Left lung (tissue), 10 donors: Measurements from ENCODE around the gene ADAMTS12. TPM values are rescaled to one million over a fixed set of nuclear protein-coding genes. Genes with fewer than 3 reads are reported as not detected.

Experiments
- ATAC-seq: fragments of 200-7000 bp; cut with Tn5 transposase; one replicate; pipeline ENCODE4 v1.9.1; 2020; ENCODE audit warnings: moderate library complexity
- DNase-seq, 4 donors: peaks; one replicate each; pipeline ENCODE4 v3.0.0-alpha.2; 2013 to 2020
- H3K27ac ChIP-seq, 2 donors: fragments of 200-600 bp; sonication (generic) in 1 of 2; one replicate each; pipeline versions ENCODE4 v1.5.0 to v1.8.0; 2020 to 2021
- H3K27me3 ChIP-seq, 2 donors: fragments of 200-600 bp; sonication (generic) in 1 of 2; one replicate each; pipeline versions ENCODE4 v1.5.0 to v1.8.0; 2020 to 2021
- H3K36me3 ChIP-seq, 2 donors: fragments of 200-600 bp; sonication (generic) in 1 of 2; one replicate each; pipeline versions ENCODE4 v1.5.0 to v1.8.0; 2020 to 2021
- H3K4me1 ChIP-seq, 2 donors: fragments of 200-600 bp; one replicate each; pipeline ENCODE4 v1.8.0; 2021
- H3K4me3 ChIP-seq, 2 donors: fragments of 200-600 bp; sonication (generic) in 1 of 2; one replicate each; pipeline versions ENCODE4 v1.5.0 to v1.8.0; 2020 to 2021; ENCODE audit warnings: mild to moderate bottlenecking in 1 of 2
- H3K9me3 ChIP-seq, 2 donors: fragments of 200-600 bp; sonication (generic) in 1 of 2; one replicate each; pipeline versions ENCODE4 v1.5.0 to v1.8.0; 2020 to 2021
- intact Hi-C, 2 donors: fragments of 100-400 bp; cut with DNase I; formaldehyde crosslinking; loops; one replicate each; pipeline versions ENCODE4 v1.11.2 to v1.14.2; 2022
- polyA plus RNA-seq, 6 donors: library from polyadenylated mRNA; unstranded; fragments of 120-200 nt; gene quantifications; one replicate each; pipeline ENCODE4 v1.2.1, GENCODE V29; 2013; ENCODE audit not compliant: insufficient read length in 6 of 6
- total RNA-seq, 2 donors: library from RNA; stranded (reverse); fragmentation: NEBNext Ultra II Directional; extraction: Animal tissue kit (Norgen Biotek cat#: 25700); gene quantifications; one replicate each; pipeline ENCODE4 v1.2.1, GENCODE V29; 2021
- TF ChIP-seq, protein P1 (sequence below), 2 donors: fragments of 200-600 bp; sonication (generic) in 1 of 2; IDR thresholded peaks; one replicate each; pipeline versions ENCODE4 v1.5.0 to v1.8.0; 2021; ENCODE audit warnings: antibody characterized with exemption in 2 of 2
- donor health status: DM: no; HTN: yes; CAD: no.
- donor health status: DM: no; HTN: no; CAD: no.

Gene ADAMTS12
- total and polyA plus RNA-seq, 8 donors: 11.6 to 59.1 (median 52.1) TPM

DNA sequence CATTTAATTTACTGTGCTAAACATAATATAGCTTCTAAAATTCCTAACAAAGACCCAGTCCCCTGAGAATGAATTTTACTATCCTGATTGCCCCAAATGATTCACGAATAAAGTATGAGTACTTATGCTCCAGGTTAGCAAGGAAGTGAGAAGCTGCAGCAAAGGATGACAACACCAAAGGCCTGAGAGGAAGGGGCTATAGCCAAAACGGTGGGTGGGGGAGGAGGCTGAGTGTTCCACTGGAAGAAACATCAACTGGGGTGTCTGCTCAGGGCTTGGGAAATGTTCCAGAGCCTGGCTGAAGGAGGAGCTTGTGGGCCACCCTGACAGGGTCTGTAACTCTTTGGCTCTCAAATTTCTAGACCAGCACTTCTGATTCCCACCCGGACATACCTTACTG is 157.3 kb downstream of the ADAMTS12 start:
- Histone ChIP-seq H3K4me3 (no peak overlapping the region), H3K9me3 (no peaks in the 10 kb centered on the region), H3K27ac (no peak overlapping the region), H3K4me1 (peaks cover 0 to 5% of the 10 kb centered on the region in 2 donors), H3K27me3 (no peaks in the 10 kb centered on the region), H3K36me3 (no peaks in the 10 kb centered on the region)
- peak in 3 of 4 donors; percentile 36 to 69 (median 41) for DNase-seq
- no peak for ATAC-seq
- intact Hi-C loops: no loop called here
- TF ChIP-seq, protein P1, sequence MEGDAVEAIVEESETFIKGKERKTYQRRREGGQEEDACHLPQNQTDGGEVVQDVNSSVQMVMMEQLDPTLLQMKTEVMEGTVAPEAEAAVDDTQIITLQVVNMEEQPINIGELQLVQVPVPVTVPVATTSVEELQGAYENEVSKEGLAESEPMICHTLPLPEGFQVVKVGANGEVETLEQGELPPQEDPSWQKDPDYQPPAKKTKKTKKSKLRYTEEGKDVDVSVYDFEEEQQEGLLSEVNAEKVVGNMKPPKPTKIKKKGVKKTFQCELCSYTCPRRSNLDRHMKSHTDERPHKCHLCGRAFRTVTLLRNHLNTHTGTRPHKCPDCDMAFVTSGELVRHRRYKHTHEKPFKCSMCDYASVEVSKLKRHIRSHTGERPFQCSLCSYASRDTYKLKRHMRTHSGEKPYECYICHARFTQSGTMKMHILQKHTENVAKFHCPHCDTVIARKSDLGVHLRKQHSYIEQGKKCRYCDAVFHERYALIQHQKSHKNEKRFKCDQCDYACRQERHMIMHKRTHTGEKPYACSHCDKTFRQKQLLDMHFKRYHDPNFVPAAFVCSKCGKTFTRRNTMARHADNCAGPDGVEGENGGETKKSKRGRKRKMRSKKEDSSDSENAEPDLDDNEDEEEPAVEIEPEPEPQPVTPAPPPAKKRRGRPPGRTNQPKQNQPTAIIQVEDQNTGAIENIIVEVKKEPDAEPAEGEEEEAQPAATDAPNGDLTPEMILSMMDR (IDR thresholded peaks at IDR 0.05): no peak

GRCh38 chr5:33733225-33733624 is 158.6 kb downstream of the ADAMTS12 start:
- TF ChIP-seq, protein P1 (IDR thresholded peaks at IDR 0.05): no peak
- ATAC-seq (no peak), DNase-seq (no peak)
- H3K36me3 ChIP-seq: no peaks in the 10 kb centered on the region
- no peak overlapping the region for H3K4me3 ChIP-seq
- intact Hi-C loops: no loop called here
- peaks cover 0 to 5% of the 10 kb centered on the region in 2 donors for H3K4me1 ChIP-seq
- H3K27me3 ChIP-seq: no peaks in the 10 kb centered on the region
- H3K9me3 ChIP-seq: no peaks in the 10 kb centered on the region
- H3K27ac ChIP-seq: no peak overlapping the region

DNA sequence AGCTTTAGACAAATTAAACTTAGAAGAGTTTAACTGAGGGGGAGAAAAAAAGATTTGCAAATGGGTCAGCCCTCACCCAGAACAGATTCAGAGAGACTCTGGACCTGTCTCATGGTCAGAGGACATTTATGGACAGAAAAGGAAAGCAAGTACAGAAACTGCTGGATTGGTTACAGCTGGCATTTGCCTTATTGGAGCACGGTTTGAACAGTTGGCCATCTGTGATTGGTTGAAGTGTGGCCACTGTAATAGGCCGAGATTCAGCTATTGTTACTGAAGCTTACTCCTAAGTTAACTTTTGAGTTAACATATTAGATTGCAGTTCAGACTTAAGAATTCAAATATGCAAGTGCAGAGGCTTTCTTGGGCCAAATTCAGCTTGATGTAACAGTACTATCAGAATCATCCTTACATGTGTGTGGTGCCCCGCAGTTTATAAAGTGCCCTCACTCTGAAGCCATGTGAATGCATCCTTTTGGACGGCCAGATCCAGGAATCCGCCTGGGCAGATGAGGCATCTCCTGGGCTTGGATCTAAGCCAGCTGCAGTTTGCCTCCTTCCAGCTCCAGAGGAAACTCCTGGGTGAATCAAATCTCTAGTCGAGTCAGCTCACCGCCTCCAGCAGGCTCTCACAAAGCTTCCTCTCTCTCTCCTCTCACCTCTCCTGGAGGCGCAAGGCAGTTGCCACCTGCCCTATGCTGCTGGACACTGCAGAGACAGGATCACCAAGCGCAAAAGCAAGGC is 165.2 kb downstream of the ADAMTS12 start:
- Histone ChIP-seq H3K36me3 (no peaks in the 10 kb centered on the region), H3K4me3 (no peak overlapping the region), H3K4me1 (no peaks in the 10 kb centered on the region), H3K9me3 (no peaks in the 10 kb centered on the region), H3K27me3 (no peaks in the 10 kb centered on the region), H3K27ac (no peak overlapping the region)
- ATAC-seq (no peak), DNase-seq (no peak)
- TF ChIP-seq, protein P1 (IDR thresholded peaks at IDR 0.05): no peak
- intact Hi-C loops: no loop called here

DNA sequence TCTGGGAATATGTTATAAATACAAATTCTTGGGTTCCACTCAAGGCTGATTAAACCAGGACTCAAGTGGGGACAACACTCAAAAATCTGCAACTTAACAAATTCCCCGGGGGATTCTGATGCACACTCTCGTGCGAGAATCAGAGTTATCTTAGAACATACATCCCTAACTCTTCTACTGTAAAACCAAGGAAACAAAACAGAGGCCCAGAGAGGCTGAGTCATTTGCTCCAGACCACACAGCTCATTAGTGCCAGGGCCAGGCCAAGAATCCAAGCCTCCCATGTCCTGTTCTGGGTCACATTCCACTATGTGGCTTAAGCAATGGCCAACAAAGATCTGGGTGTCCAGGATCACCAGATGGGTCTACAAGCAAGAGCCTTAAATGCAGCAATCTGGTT is 166.0 kb downstream of the ADAMTS12 start:
- no peak overlapping the region for H3K27ac ChIP-seq
- H3K4me1 ChIP-seq: no peaks in the 10 kb centered on the region
- no peak overlapping the region for H3K4me3 ChIP-seq
- H3K27me3 ChIP-seq: no peaks in the 10 kb centered on the region
- no peaks in the 10 kb centered on the region for H3K9me3 ChIP-seq
- H3K36me3 ChIP-seq: no peaks in the 10 kb centered on the region
- ATAC-seq (no peak), DNase-seq (no peak)
- intact Hi-C loops: no loop called here
- TF ChIP-seq, protein P1 (IDR thresholded peaks at IDR 0.05): no peak

GRCh38 chr5:33721491-33722200 is 170.1 kb downstream of the ADAMTS12 start:
- TF ChIP-seq, protein P1 (IDR thresholded peaks at IDR 0.05): no peak
- Histone ChIP-seq H3K4me3 (no peak overlapping the region), H3K4me1 (no peaks in the 10 kb centered on the region), H3K9me3 (no peaks in the 10 kb centered on the region), H3K27me3 (no peaks in the 10 kb centered on the region), H3K36me3 (no peaks in the 10 kb centered on the region), H3K27ac (no peak overlapping the region)
- DNase-seq (no peak), ATAC-seq (no peak)
- intact Hi-C loops: no loop called here
